Parathyroid adenoma (tissue), 2 donors: ENCODE measurements around the gene IGSF6.

Experiments
- H2AFZ ChIP-seq: fragments of 300-600 bp; sonication (generic); one replicate; pipeline ENCODE4 v1.7.0; 2017; ENCODE audit warnings: antibody characterized with exemption, mild to moderate bottlenecking
- H3K27ac ChIP-seq: fragments of 300-600 bp; sonication (generic); one replicate; pipeline ENCODE4 v1.7.0; 2017
- H3K27me3 ChIP-seq: fragments of 300-600 bp; sonication (generic); one replicate; pipeline ENCODE4 v1.7.0; 2017; ENCODE audit warnings: low read length; ENCODE audit not compliant: control insufficient read depth, insufficient read depth
- H3K36me3 ChIP-seq: fragments of 300-600 bp; sonication (generic); one replicate; pipeline ENCODE4 v1.7.0; 2017; ENCODE audit warnings: low read length; ENCODE audit not compliant: control insufficient read depth, insufficient read depth
- H3K4me1 ChIP-seq: fragments of 300-600 bp; sonication (generic); one replicate; pipeline ENCODE4 v1.7.0; 2017; ENCODE audit warnings: control low read depth
- H3K4me2 ChIP-seq: fragments of 300-600 bp; sonication (generic); one replicate; pipeline ENCODE4 v1.7.0; 2017; ENCODE audit warnings: low read length
- H3K4me3 ChIP-seq: fragments of 300-600 bp; sonication (generic); one replicate; pipeline ENCODE4 v1.7.0; 2017; ENCODE audit warnings: low read depth, low read length
- H3K79me2 ChIP-seq: fragments of 300-600 bp; sonication (generic); one replicate; pipeline ENCODE4 v1.7.0; 2017; ENCODE audit warnings: control low read depth
- H3K9ac ChIP-seq: fragments of 300-600 bp; sonication (generic); one replicate; pipeline ENCODE4 v1.7.0; 2017; ENCODE audit warnings: mild to moderate bottlenecking
- H3K9me3 ChIP-seq: fragments of 300-600 bp; sonication (generic); one replicate; pipeline ENCODE4 v1.7.0; 2017; ENCODE audit warnings: low read length; ENCODE audit not compliant: control insufficient read depth
- TF ChIP-seq, protein P1 (sequence below): fragments of 300-600 bp; sonication (generic); IDR thresholded peaks from one replicate; pipeline ENCODE4 v1.7.0; 2017; ENCODE audit warnings: antibody characterized with exemption, mild to moderate bottlenecking
- donor health status: primary hyperparathyroidism.

The IGSF6 gene

DNA sequence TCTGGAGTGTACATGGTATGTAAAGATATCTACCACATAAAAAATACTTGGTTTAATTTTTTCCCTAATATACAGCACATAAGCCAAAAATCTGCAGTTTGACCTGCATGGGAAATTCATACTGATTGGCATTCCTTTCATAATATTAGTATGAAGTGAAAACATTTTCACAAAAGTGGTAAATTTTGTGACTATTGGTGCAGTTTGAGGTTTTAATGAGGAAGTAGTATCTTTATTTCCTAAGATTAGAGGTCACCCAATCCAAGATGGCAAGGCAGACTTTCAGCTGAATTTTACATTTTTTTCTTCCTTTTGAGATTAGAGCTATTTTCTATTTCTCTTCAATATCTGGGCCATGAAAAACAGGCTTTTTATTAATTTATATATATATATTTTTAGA lies 31.8 kb downstream of the IGSF6 start:
- Histone ChIP-seq H3K36me3 (no peaks in the 10 kb centered on the region), H3K27ac (no peak overlapping the region), H3K4me3 (no peak overlapping the region), H3K9me3 (no peaks in the 10 kb centered on the region), H3K4me2 (no peak overlapping the region), H3K9ac (no peak overlapping the region), H3K27me3 (no peaks in the 10 kb centered on the region), H3K79me2 (peaks cover 21% of the 10 kb centered on the region), H2AFZ (no peak overlapping the region), H3K4me1 (peaks cover 14% of the 10 kb centered on the region)
- TF ChIP-seq, protein P1, sequence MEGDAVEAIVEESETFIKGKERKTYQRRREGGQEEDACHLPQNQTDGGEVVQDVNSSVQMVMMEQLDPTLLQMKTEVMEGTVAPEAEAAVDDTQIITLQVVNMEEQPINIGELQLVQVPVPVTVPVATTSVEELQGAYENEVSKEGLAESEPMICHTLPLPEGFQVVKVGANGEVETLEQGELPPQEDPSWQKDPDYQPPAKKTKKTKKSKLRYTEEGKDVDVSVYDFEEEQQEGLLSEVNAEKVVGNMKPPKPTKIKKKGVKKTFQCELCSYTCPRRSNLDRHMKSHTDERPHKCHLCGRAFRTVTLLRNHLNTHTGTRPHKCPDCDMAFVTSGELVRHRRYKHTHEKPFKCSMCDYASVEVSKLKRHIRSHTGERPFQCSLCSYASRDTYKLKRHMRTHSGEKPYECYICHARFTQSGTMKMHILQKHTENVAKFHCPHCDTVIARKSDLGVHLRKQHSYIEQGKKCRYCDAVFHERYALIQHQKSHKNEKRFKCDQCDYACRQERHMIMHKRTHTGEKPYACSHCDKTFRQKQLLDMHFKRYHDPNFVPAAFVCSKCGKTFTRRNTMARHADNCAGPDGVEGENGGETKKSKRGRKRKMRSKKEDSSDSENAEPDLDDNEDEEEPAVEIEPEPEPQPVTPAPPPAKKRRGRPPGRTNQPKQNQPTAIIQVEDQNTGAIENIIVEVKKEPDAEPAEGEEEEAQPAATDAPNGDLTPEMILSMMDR: no peak

DNA sequence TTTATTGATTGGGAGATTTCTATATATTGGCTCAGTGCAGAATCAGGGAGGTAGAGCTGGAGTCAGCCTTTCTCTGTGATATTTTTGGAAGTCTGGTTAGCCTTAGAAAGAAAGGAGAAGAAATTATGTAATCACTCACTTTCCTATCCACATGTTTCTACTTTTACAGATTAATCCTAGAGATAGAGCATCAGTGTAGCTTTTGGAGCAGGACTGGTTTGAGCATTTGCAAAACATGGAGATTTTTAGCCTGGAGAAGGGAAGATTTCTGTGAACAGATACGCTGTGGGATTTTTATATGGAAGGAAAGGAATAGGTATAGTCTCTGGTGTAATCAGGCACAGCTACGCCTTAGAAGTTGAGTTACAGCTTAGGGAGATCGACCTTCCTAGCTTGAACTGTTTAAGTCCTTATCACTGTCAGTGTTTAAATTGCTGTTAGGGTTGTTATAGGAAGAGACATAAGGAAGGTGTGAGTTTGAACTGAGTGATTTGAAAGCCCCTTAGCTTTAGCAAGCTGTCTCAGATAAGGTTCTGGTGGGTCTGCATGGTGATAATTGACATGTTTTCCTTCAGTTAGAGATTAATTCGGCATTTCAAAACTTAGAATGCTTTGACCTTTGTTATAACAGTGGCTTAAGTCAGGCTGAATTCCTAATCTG lies 32.5 kb downstream of the IGSF6 start:
- TF ChIP-seq, protein P1: no peak
- Histone ChIP-seq H3K79me2 (peaks cover 28% of the 10 kb centered on the region), H3K9ac (no peak overlapping the region), H3K36me3 (no peaks in the 10 kb centered on the region), H2AFZ (no peak overlapping the region), H3K9me3 (no peaks in the 10 kb centered on the region), H3K4me3 (no peak overlapping the region), H3K27ac (peak overlapping the region; percentile 33), H3K4me1 (peaks cover 14% of the 10 kb centered on the region), H3K27me3 (no peaks in the 10 kb centered on the region), H3K4me2 (peak overlapping the region; percentile 42)

GRCh38 chr16:21618281-21618680 lies 34.1 kb downstream of the IGSF6 start:
- no peak overlapping the region for H3K27ac ChIP-seq
- TF ChIP-seq, protein P1: no peak
- no peaks in the 10 kb centered on the region for H3K27me3 ChIP-seq
- H3K79me2 ChIP-seq: peaks cover 43% of the 10 kb centered on the region
- no peaks in the 10 kb centered on the region for H3K36me3 ChIP-seq
- no peaks in the 10 kb centered on the region for H3K9me3 ChIP-seq
- H3K4me3 ChIP-seq: no peak overlapping the region
- peaks cover 14% of the 10 kb centered on the region for H3K4me1 ChIP-seq
- no peak overlapping the region for H3K4me2 ChIP-seq
- H3K9ac ChIP-seq: no peak overlapping the region
- no peak overlapping the region for H2AFZ ChIP-seq

DNA sequence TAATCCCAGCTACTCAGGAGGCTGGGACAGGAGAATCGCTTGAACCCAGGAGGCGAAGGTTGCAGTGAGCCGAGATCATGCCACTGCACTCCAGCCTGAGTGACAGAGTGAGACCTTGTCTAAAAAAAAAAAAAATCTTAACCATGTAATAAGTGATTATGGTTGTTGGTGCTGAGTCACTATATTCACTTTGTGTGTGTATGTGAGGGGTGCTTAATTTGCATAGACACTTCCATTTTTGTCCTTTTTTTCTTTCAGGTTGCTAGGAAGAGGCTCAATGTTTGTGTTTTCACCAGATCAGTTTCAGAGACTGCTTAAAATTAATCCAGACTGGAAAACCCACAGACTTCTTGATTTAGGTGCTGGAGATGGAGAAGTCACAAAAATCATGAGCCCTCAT lies 34.8 kb downstream of the IGSF6 start:
- Histone ChIP-seq H3K4me3 (no peak overlapping the region), H3K4me1 (peaks cover 17% of the 10 kb centered on the region), H3K9me3 (no peaks in the 10 kb centered on the region), H3K4me2 (no peak overlapping the region), H3K36me3 (no peaks in the 10 kb centered on the region), H3K27me3 (no peaks in the 10 kb centered on the region), H2AFZ (no peak overlapping the region), H3K27ac (no peak overlapping the region), H3K9ac (no peak overlapping the region), H3K79me2 (peaks cover 45% of the 10 kb centered on the region)
- TF ChIP-seq, protein P1: no peak

DNA sequence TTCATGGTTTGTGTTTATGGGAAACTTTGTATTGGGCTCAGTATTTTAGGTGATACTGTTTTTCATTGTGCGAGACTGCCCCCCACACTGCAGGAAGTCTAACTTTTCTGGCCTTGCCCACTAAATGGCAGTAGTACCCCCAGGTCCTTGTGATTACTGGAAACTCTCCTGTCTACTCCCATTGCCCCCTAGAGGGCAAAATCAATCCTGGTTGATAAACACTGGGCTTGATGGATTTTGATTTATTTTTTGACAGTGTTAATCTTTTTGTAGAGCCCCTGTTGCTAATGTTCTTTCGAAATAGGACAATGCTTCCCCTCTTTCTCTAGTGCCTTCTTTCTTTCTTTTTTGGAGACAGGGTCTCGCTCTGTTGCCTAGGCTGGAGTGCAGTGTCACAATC lies 37.5 kb downstream of the IGSF6 start:
- H3K4me1 ChIP-seq: peaks cover 37% of the 10 kb centered on the region
- H3K79me2 ChIP-seq: peaks cover 46% of the 10 kb centered on the region
- no peak overlapping the region for H3K9ac ChIP-seq
- H3K36me3 ChIP-seq: no peaks in the 10 kb centered on the region
- no peak overlapping the region for H3K4me3 ChIP-seq
- H3K4me2 ChIP-seq: no peak overlapping the region
- no peaks in the 10 kb centered on the region for H3K9me3 ChIP-seq
- H3K27me3 ChIP-seq: no peaks in the 10 kb centered on the region
- no peak overlapping the region for H3K27ac ChIP-seq
- no peak overlapping the region for H2AFZ ChIP-seq
- TF ChIP-seq, protein P1: no peak
